ENCODE data around the gene ARL14EP. TPM values are rescaled to one million over a fixed set of nuclear protein-coding genes. Genes with fewer than 3 reads are reported as not detected.

The ARL14EP gene
- total RNA-seq, 1 donor from 2014 or later: 15.7 TPM

GRCh38 chr11:30321321-30321720 lies 1.6 kb upstream of the ARL14EP start:
- intact Hi-C loops (cut with DNase I): no loop called here
- Histone ChIP-seq H3K27ac (no peak overlapping the region), H3K36me3 (no peaks in the 10 kb centered on the region), H3K9me3 (no peaks in the 10 kb centered on the region), H3K4me1 (peaks cover 28% of the 10 kb centered on the region), H3K4me3 (no peak overlapping the region), H3K27me3 (no peaks in the 10 kb centered on the region)
- no peak for TF ChIP-seq POLR2AphosphoS5 (IDR thresholded peaks at IDR 0.05; ENCODE audit: insufficient read depth in 1 of 2, low read depth in 1 of 2)
- TF ChIP-seq CTCF (IDR thresholded peaks at IDR 0.05): no peak
- DNase-seq (ENCODE audit: extremely low spot score in 2 of 2): no peak

- intact Hi-C loops (cut with DNase I): no loop called here
- no peaks in the 10 kb centered on the region for H3K36me3 ChIP-seq
- no peaks in the 10 kb centered on the region for H3K9me3 ChIP-seq
- TF ChIP-seq CTCF (IDR thresholded peaks at IDR 0.05) (no peak), POLR2A (IDR thresholded peaks at IDR 0.05) (no peak), POLR2AphosphoS5 (IDR thresholded peaks at IDR 0.05; ENCODE audit: insufficient read depth in 1 of 2, low read depth in 1 of 2) (no peak)
- peaks cover 37% of the 10 kb centered on the region for H3K4me1 ChIP-seq
- no peaks in the 10 kb centered on the region for H3K27me3 ChIP-seq
- peak overlapping the region in 1 of 2 donors; percentile 54 for H3K4me3 ChIP-seq
- no peak overlapping the region for H3K27ac ChIP-seq
- no peak for DNase-seq (ENCODE audit: extremely low spot score in 2 of 2)
Observed at GRCh38 chr11:30322191-30322590, 713 bp upstream of the ARL14EP start.

GRCh38 chr11:30326114-30326778 lies 3.3 kb downstream of the ARL14EP start:
- H3K27me3 ChIP-seq: no peaks in the 10 kb centered on the region
- no peak for DNase-seq (ENCODE audit: extremely low spot score in 2 of 2)
- no peaks in the 10 kb centered on the region for H3K9me3 ChIP-seq
- peaks cover 37% of the 10 kb centered on the region for H3K4me1 ChIP-seq
- intact Hi-C loops (cut with DNase I): no loop called here
- H3K27ac ChIP-seq: no peak overlapping the region
- peaks cover 0 to 2% of the 10 kb centered on the region in 2 donors for H3K36me3 ChIP-seq
- TF ChIP-seq POLR2A (IDR thresholded peaks at IDR 0.05) (no peak), POLR2AphosphoS5 (IDR thresholded peaks at IDR 0.05; ENCODE audit: insufficient read depth in 1 of 2, low read depth in 1 of 2) (no peak)
- H3K4me3 ChIP-seq: no peak overlapping the region

GRCh38 chr11:30326906-30327305 lies 4.0 kb downstream of the ARL14EP start:
- Histone ChIP-seq H3K36me3 (peaks cover 0 to 8% of the 10 kb centered on the region in 2 donors), H3K9me3 (no peaks in the 10 kb centered on the region), H3K27ac (no peak overlapping the region), H3K27me3 (no peaks in the 10 kb centered on the region), H3K4me3 (no peak overlapping the region), H3K4me1 (peaks cover 37% of the 10 kb centered on the region)
- intact Hi-C loops (cut with DNase I): no loop called here
- TF ChIP-seq POLR2A (IDR thresholded peaks at IDR 0.05): no peak
- TF ChIP-seq POLR2AphosphoS5 (IDR thresholded peaks at IDR 0.05; ENCODE audit: insufficient read depth in 1 of 2, low read depth in 1 of 2): no peak
- no peak for TF ChIP-seq CTCF (IDR thresholded peaks at IDR 0.05)
- DNase-seq (ENCODE audit: extremely low spot score in 2 of 2): no peak

GRCh38 chr11:30328681-30329080 lies 5.8 kb downstream of the ARL14EP start:
- Histone ChIP-seq H3K4me3 (no peak overlapping the region), H3K4me1 (peaks cover 35% of the 10 kb centered on the region), H3K27ac (no peak overlapping the region), H3K27me3 (no peaks in the 10 kb centered on the region), H3K9me3 (no peaks in the 10 kb centered on the region), H3K36me3 (peaks cover 0 to 16% of the 10 kb centered on the region in 2 donors)
- no peak for TF ChIP-seq POLR2A (IDR thresholded peaks at IDR 0.05)
- no peak for TF ChIP-seq POLR2AphosphoS5 (IDR thresholded peaks at IDR 0.05; ENCODE audit: insufficient read depth in 1 of 2, low read depth in 1 of 2)
- DNase-seq (ENCODE audit: extremely low spot score in 2 of 2): no peak
- intact Hi-C loops (cut with DNase I): no loop called here

- DNase-seq (ENCODE audit: extremely low spot score in 2 of 2): no peak
- no peak overlapping the region for H3K4me3 ChIP-seq
- H3K27ac ChIP-seq: no peak overlapping the region
- H3K27me3 ChIP-seq: no peaks in the 10 kb centered on the region
- peaks cover 0 to 19% of the 10 kb centered on the region in 2 donors for H3K36me3 ChIP-seq
- TF ChIP-seq CTCF (IDR thresholded peaks at IDR 0.05) (no peak), POLR2A (IDR thresholded peaks at IDR 0.05) (no peak), POLR2AphosphoS5 (IDR thresholded peaks at IDR 0.05; ENCODE audit: insufficient read depth in 1 of 2, low read depth in 1 of 2) (no peak)
- peaks cover 29% of the 10 kb centered on the region for H3K4me1 ChIP-seq
- intact Hi-C loops (cut with DNase I): no loop called here
- no peaks in the 10 kb centered on the region for H3K9me3 ChIP-seq
Observed at GRCh38 chr11:30329150-30329940, 6.4 kb downstream of the ARL14EP start.
